IMR-90 (cell line): ENCODE measurements around the gene CISTR. TPM values are rescaled to one million over a fixed set of nuclear protein-coding genes. Genes with fewer than 3 reads are reported as not detected.

ENCODE experiments used
- ATAC-seq: fragments of 200-7000 bp; cut with Tn5 transposase; 2 replicates; pipeline ENCODE4 v1.9.1; 2020; ENCODE audit warnings: low read depth, mild to moderate bottlenecking, moderate library complexity
- BruUV-seq: library from RNA; stranded (reverse); fragments of 400-500 nt; replicated peaks from 2 replicates; lab custom pipeline; 2021; lab: Mats Ljungman, UMichigan
- CTCF ChIA-PET: fragments of 300-600 bp; formaldehyde crosslinking; extraction: SDS; loops from one replicate; lab custom pipeline; 2021; ENCODE audit warnings: antibody characterized with exemption; lab: Yijun Ruan, JAX
- POLR2A ChIA-PET: fragments of 300-600 bp; sonication (Branson Sonifier 250); formaldehyde crosslinking; loops from one replicate; lab custom pipeline; 2022; ENCODE audit warnings: antibody characterized with exemption; ENCODE audit not compliant: unreplicated experiment; lab: Charles Lee
- DNase-seq: peaks from one replicate; pipeline ENCODE4 v3.0.0; 2013
- H2AFZ ChIP-seq: replicated peaks from 2 replicates; pipeline ENCODE3; 2013; ENCODE audit warnings: low read length, mild to moderate bottlenecking; ENCODE audit not compliant: poor library complexity
- H2AK5ac ChIP-seq: 2 replicates; pipeline ENCODE4 v1.6.1; 2013; ENCODE audit warnings: low read depth, low read length, inconsistent platforms
- H2AK9ac ChIP-seq: replicated peaks from 2 replicates; pipeline ENCODE3; 2013; ENCODE audit warnings: mild to moderate bottlenecking, low read depth, low read length, moderate library complexity; ENCODE audit not compliant: poor library complexity
- H2BK120ac ChIP-seq: 2 replicates; pipeline ENCODE4 v1.6.1; 2013; ENCODE audit warnings: low read depth, low read length, inconsistent platforms
- H2BK15ac ChIP-seq: 3 replicates; pipeline ENCODE4 v1.6.1; 2013; ENCODE audit warnings: low read depth, low read length, inconsistent platforms
- H2BK20ac ChIP-seq: 2 replicates; pipeline ENCODE4 v1.6.1; 2013; ENCODE audit warnings: low read depth, mild to moderate bottlenecking, inconsistent platforms, low read length, moderate library complexity
- H2BK5ac ChIP-seq: 2 replicates; pipeline ENCODE4 v1.6.1; 2013; ENCODE audit warnings: mild to moderate bottlenecking, low read depth, low read length, inconsistent platforms; ENCODE audit not compliant: poor library complexity, severe bottlenecking
- H3K14ac ChIP-seq: replicated peaks from 2 replicates; pipeline ENCODE4 v1.6.1; 2013; ENCODE audit warnings: low read depth, low read length, inconsistent platforms
- H3K18ac ChIP-seq: 2 replicates; pipeline ENCODE4 v1.6.1; 2013; ENCODE audit warnings: low read depth, low read length, control low read depth
- H3K23ac ChIP-seq: 2 replicates; pipeline ENCODE4 v1.6.1; 2013; ENCODE audit warnings: low read depth, low read length, inconsistent platforms
- H3K27ac ChIP-seq: 2 replicates; pipeline ENCODE4 v1.5.1; 2013; ENCODE audit warnings: mild to moderate bottlenecking, control low read depth, low read length; ENCODE audit not compliant: insufficient read depth
- H3K27me3 ChIP-seq: 2 replicates; pipeline ENCODE4 v1.6.1; 2013; ENCODE audit warnings: low read length; ENCODE audit not compliant: control insufficient read depth, insufficient read depth
- H3K36me3 ChIP-seq: 2 replicates; pipeline ENCODE4 v1.6.1; 2013; ENCODE audit warnings: low read length, mixed read lengths; ENCODE audit not compliant: control insufficient read depth, insufficient read depth
- H3K4ac ChIP-seq: 2 replicates; pipeline ENCODE4 v1.6.1; 2013; ENCODE audit warnings: low read depth, low read length, inconsistent platforms
- H3K4me1 ChIP-seq: 2 replicates; pipeline ENCODE4 v1.6.1; 2013; ENCODE audit warnings: low read length, mixed read lengths; ENCODE audit not compliant: control insufficient read depth, insufficient read depth
- H3K4me2 ChIP-seq: 2 replicates; pipeline ENCODE4 v1.6.1; 2013; ENCODE audit warnings: low read depth, mild to moderate bottlenecking, control low read depth, low read length, moderate library complexity
- H3K4me3 ChIP-seq: 2 replicates; pipeline ENCODE4 v1.5.1; 2013; ENCODE audit warnings: low read depth, mild to moderate bottlenecking, control low read depth, low read length, moderate library complexity; ENCODE audit not compliant: insufficient read depth
- H3K56ac ChIP-seq: 2 replicates; pipeline ENCODE4 v1.6.1; 2013; ENCODE audit warnings: low read length, inconsistent platforms; ENCODE audit not compliant: insufficient read depth; ENCODE audit errors: extremely low read depth
- H3K79me1 ChIP-seq, 2 experiments: 2 replicates each; pipeline ENCODE4 v1.6.1; 2013; ENCODE audit warnings: low read length in 2 of 2, inconsistent platforms in 1 of 2, low read depth in 1 of 2
- H3K9ac ChIP-seq: 2 replicates; pipeline ENCODE4 v1.6.1; 2013; ENCODE audit warnings: low read depth, low read length, control low read depth
- H3K9me1 ChIP-seq: 2 replicates; pipeline ENCODE4 v1.6.1; 2013; ENCODE audit warnings: low read length, inconsistent platforms; ENCODE audit not compliant: insufficient read depth
- H3K9me3 ChIP-seq: 2 replicates; pipeline ENCODE4 v1.6.1; 2013; ENCODE audit warnings: low read length; ENCODE audit not compliant: control insufficient read depth, insufficient read depth
- H4K20me1 ChIP-seq: 2 replicates; pipeline ENCODE4 v1.6.1; 2013; ENCODE audit warnings: low read length, inconsistent platforms; ENCODE audit not compliant: insufficient read depth
- H4K5ac ChIP-seq: 2 replicates; pipeline ENCODE4 v1.6.1; 2013; ENCODE audit warnings: mild to moderate bottlenecking, low read depth, low read length, control low read depth
- H4K8ac ChIP-seq, 2 experiments: 2 replicates each; pipeline ENCODE4 v1.6.1; 2013; ENCODE audit warnings: low read depth in 2 of 2, low read length in 2 of 2, control low read depth in 1 of 2, inconsistent platforms in 1 of 2
- H4K91ac ChIP-seq: 2 replicates; pipeline ENCODE4 v1.6.1; 2013; ENCODE audit warnings: low read depth, low read length, inconsistent platforms; ENCODE audit not compliant: insufficient read depth
- CEBPB ChIP-seq: IDR thresholded peaks from 2 replicates; pipeline ENCODE4 v1.6.1; 2012; ENCODE audit warnings: low read depth, low read length, improper control_type of control experiment
- CHD1 ChIP-seq: IDR thresholded peaks from 2 replicates; pipeline ENCODE4 v1.6.1; 2012; ENCODE audit warnings: low read depth, low read length, improper control_type of control experiment
- CTCF ChIP-seq: conservative IDR thresholded peaks from 2 replicates; pipeline ENCODE4 v1.5.1; 2012; ENCODE audit warnings: mild to moderate bottlenecking, low read depth, low read length, improper control_type of control experiment
- ELK1 ChIP-seq: fragments of 150-350 bp; IDR thresholded peaks from 2 replicates; pipeline ENCODE4 v1.6.1; 2016; ENCODE audit warnings: low read depth, mild to moderate bottlenecking, low read length, moderate library complexity, borderline replicate concordance
- FOS ChIP-seq: fragments of 150-350 bp; IDR thresholded peaks from 2 replicates; pipeline ENCODE4 v1.6.1; 2016; ENCODE audit warnings: low read depth, low read length
- MAFK ChIP-seq: IDR thresholded peaks from 2 replicates; pipeline ENCODE4 v1.6.1; 2012; ENCODE audit warnings: low read depth, low read length, improper control_type of control experiment
- MAZ ChIP-seq: IDR thresholded peaks from 2 replicates; pipeline ENCODE4 v1.6.1; 2012; ENCODE audit warnings: low read depth, mild to moderate bottlenecking, low read length, improper control_type of control experiment, moderate library complexity, borderline replicate concordance
- NFE2L2 ChIP-seq: fragments of 150-350 bp; IDR thresholded peaks from 2 replicates; pipeline ENCODE4 v1.6.1; 2016; ENCODE audit warnings: low read depth, mild to moderate bottlenecking, low read length
- POLR2A ChIP-seq: IDR thresholded peaks from 2 replicates; pipeline ENCODE4 v1.6.1; 2012; ENCODE audit warnings: mild to moderate bottlenecking, low read depth, low read length
- RAD21 ChIP-seq: IDR thresholded peaks from 2 replicates; pipeline ENCODE4 v1.6.1; 2012; ENCODE audit warnings: low read length, improper control_type of control experiment
- RCOR1 ChIP-seq: IDR thresholded peaks from 2 replicates; pipeline ENCODE4 v1.6.1; 2012; ENCODE audit warnings: mild to moderate bottlenecking, low read length, improper control_type of control experiment; ENCODE audit not compliant: insufficient replicate concordance
- RFX5 ChIP-seq: IDR thresholded peaks from 2 replicates; pipeline ENCODE4 v1.8.0; 2012; ENCODE audit warnings: low read depth, mild to moderate bottlenecking, low read length, moderate library complexity
- WGBS, 2 experiments: methylation state at CpG; one replicate each; pipeline versions ENCODE4 v1.1.5 to v1.1.7; 2013; ENCODE audit warnings: missing lambda C conversion rate in 2 of 2; ENCODE audit not compliant: insufficient read length in 1 of 2; ENCODE audit errors: extremely low coverage in 2 of 2; 5-methylcytosine and 5-hydroxymethylcytosine counted together
- dilution Hi-C: fragments of 300-500 bp; cut with HindIII; formaldehyde crosslinking; loops from one replicate; pipeline ENCODE4 v1.14.3; 2018; ENCODE audit warnings: low sequenced_read_pairs; ENCODE audit not compliant: unreplicated experiment
- in situ Hi-C: fragments of 300-500 bp; cut with MboI; formaldehyde crosslinking; loops from 3 replicates; pipeline ENCODE4 v1.14.3; 2019; ENCODE audit warnings: low sequenced_read_pairs, inconsistent platforms, mixed read lengths
- intact Hi-C: fragments of 100-400 bp; cut with micrococcal nuclease; formaldehyde crosslinking; loops from 2 replicates; pipeline ENCODE4 v1.10.0; 2022
- polyA plus RNA-seq, 3 experiments: library from polyadenylated mRNA; depleted of rRNA; stranded (reverse); fragments of >200 nt; gene quantifications; 2 replicates each; pipeline ENCODE4 v1.2.3, GENCODE V29; 2012; ENCODE audit warnings: low replicate concordance in 1 of 3
- total RNA-seq: library from RNA; depleted of rRNA; stranded (reverse); fragments of >200 nt; gene quantifications from 2 replicates; pipeline ENCODE4 v1.2.3, GENCODE V29; 2012

The CISTR gene
- total and polyA plus RNA-seq, 2 of the 4 experiments (the other 2 are of a cell fraction): not detected

GRCh38 chr12:53700567-53700966 lies 51.2 kb downstream of the CISTR start (continued):
- no peak for TF ChIP-seq CTCF

GRCh38 chr12:53699678-53700025 lies 52.1 kb downstream of the CISTR start:
- ATAC-seq (no peak), DNase-seq (no peak)
- intact Hi-C loops (loop anchor here (10.0 kb wide), 2 partner anchors 305 to 505 kb away; partner anchors contain the start of genes HOXC8 and HOXC9), in situ Hi-C loops (loop anchor here (5.0 to 10.0 kb wide), 2 partner anchors 43 to 495 kb away; no protein-coding TSS in a partner anchor), dilution Hi-C loops (no loop called here)
- H2AK9ac ChIP-seq: no peak overlapping the region
- no peak overlapping the region for H3K23ac ChIP-seq
- no peaks in the 10 kb centered on the region for H3K36me3 ChIP-seq
- H3K56ac ChIP-seq: no peak overlapping the region
- H2BK5ac ChIP-seq: no peak overlapping the region
- ChIA-PET CTCF (interaction anchor here (0.6 to 2.6 kb wide), 3 partner anchors 44 to 740 kb away, joined by 3 to 20 read pairs (median 10); no protein-coding TSS in a partner anchor), POLR2A (no interaction called here)
- H3K4me1 ChIP-seq: peaks cover 2% of the 10 kb centered on the region; the same call in 1 of the 2 replicates
- H3K18ac ChIP-seq: no peak overlapping the region
- H4K8ac ChIP-seq: no peak overlapping the region
- BruUV-seq: no TSS peak
- H3K9me3 ChIP-seq: no peaks in the 10 kb centered on the region
- no peak overlapping the region for H3K4ac ChIP-seq
- H3K9me1 ChIP-seq: no peaks in the 10 kb centered on the region
- no peak overlapping the region for H3K9ac ChIP-seq
- no peak overlapping the region for H4K91ac ChIP-seq
- no peak overlapping the region for H3K4me2 ChIP-seq
- H3K27me3 ChIP-seq: peaks cover 67% of the 10 kb centered on the region
- no peak overlapping the region for H4K5ac ChIP-seq
- no peak overlapping the region for H3K4me3 ChIP-seq
- H2BK15ac ChIP-seq: no peak overlapping the region
- no peak overlapping the region for H2BK120ac ChIP-seq
- no peaks in the 10 kb centered on the region for H4K20me1 ChIP-seq
- no peak overlapping the region for H3K27ac ChIP-seq
- no peak overlapping the region for H2AFZ ChIP-seq
- TF ChIP-seq RAD21 (no peak), CHD1 (no peak), POLR2A (no peak), RCOR1 (no peak), CEBPB (no peak), FOS (no peak), RFX5 (no peak), MAZ (no peak), ELK1 (no peak), NFE2L2 (no peak), MAFK (no peak)
- H3K14ac ChIP-seq: no peak overlapping the region
- H2BK20ac ChIP-seq: no peak overlapping the region
- 0% methylated on average over 1 of the region's 5 CpGs; no CpG with 5 or more reads in 1 of the 2 experiments for WGBS, 2 experiments
- no peak overlapping the region for H2AK5ac ChIP-seq
- no peaks in the 10 kb centered on the region for H3K79me1 ChIP-seq
